Measurements from ENCODE around the gene TSGA10IP. TPM values are rescaled to one million over a fixed set of nuclear protein-coding genes. Genes with fewer than 3 reads are reported as not detected.

The TSGA10IP gene
- total and polyA plus RNA-seq, 4 donors = 0.07 to 0.34 (median 0.27) TPM

GRCh38 chr11:65981101-65981740 is 35.9 kb downstream of the TSGA10IP start:
- ATAC-seq (ENCODE audit: insufficient read depth, low FRiP score) (no peak), DNase-seq (no peak)
- no peak for TF ChIP-seq CTCF (IDR thresholded peaks at IDR 0.05; ENCODE audit: control extremely low read depth, extremely low read depth)
- Histone ChIP-seq H3K27ac (ENCODE audit: low read depth in 1 of 2, low read length in 1 of 2) (no peak overlapping the region), H3K9me3 (ENCODE audit: control insufficient read depth in 4 of 4, insufficient read depth in 3 of 4, low read length in 3 of 4) (no peaks in the 10 kb centered on the region), H3K4me3 (no peak overlapping the region), H3K9ac (ENCODE audit: insufficient read depth in 1 of 2, low read length in 2 of 2) (no peak overlapping the region), H3K4me1 (ENCODE audit: control insufficient read depth in 5 of 5, insufficient read depth in 5 of 5, low read length in 5 of 5) (no peaks in the 10 kb centered on the region), H3K36me3 (ENCODE audit: control insufficient read depth in 4 of 4, insufficient read depth in 4 of 4, low read length in 4 of 4) (peaks cover 4 to 33% (median 15%) of the 10 kb centered on the region in 4 donors), H3K27me3 (ENCODE audit: control insufficient read depth in 3 of 3, insufficient read depth in 3 of 3, low read length in 2 of 3) (no peaks in the 10 kb centered on the region)
- WGBS, 2 donors = 77 to 84% methylated on average over 12 of the region's 12 CpGs

- no peaks in the 10 kb centered on the region for H3K27me3 ChIP-seq (ENCODE audit: control insufficient read depth in 3 of 3, insufficient read depth in 3 of 3, low read length in 2 of 3)
- 77 to 81% methylated on average over 16 of the region's 16 CpGs for WGBS, 2 donors
- no peaks in the 10 kb centered on the region for H3K9me3 ChIP-seq (ENCODE audit: control insufficient read depth in 4 of 4, insufficient read depth in 3 of 4, low read length in 3 of 4)
- ATAC-seq (ENCODE audit: insufficient read depth, low FRiP score) (no peak), DNase-seq (no peak)
- peaks cover 4 to 23% (median 10%) of the 10 kb centered on the region in 4 donors for H3K36me3 ChIP-seq (ENCODE audit: control insufficient read depth in 4 of 4, insufficient read depth in 4 of 4, low read length in 4 of 4)
- H3K4me3 ChIP-seq = no peak overlapping the region
- no peak overlapping the region for H3K9ac ChIP-seq (ENCODE audit: insufficient read depth in 1 of 2, low read length in 2 of 2)
- H3K4me1 ChIP-seq (ENCODE audit: control insufficient read depth in 5 of 5, insufficient read depth in 5 of 5, low read length in 5 of 5) = no peaks in the 10 kb centered on the region
- no peak for TF ChIP-seq CTCF (IDR thresholded peaks at IDR 0.05; ENCODE audit: control extremely low read depth, extremely low read depth)
- H3K27ac ChIP-seq (ENCODE audit: low read depth in 1 of 2, low read length in 1 of 2) = no peak overlapping the region
These were observed 36.9 kb downstream of the TSGA10IP start for GRCh38 chr11:65981972-65982823.

- no peak overlapping the region for H3K27ac ChIP-seq (ENCODE audit: low read depth in 1 of 2, low read length in 1 of 2)
- H3K4me3 ChIP-seq = no peak overlapping the region
- DNase-seq (no peak), ATAC-seq (ENCODE audit: insufficient read depth, low FRiP score) (no peak)
- no peaks in the 10 kb centered on the region for H3K9me3 ChIP-seq (ENCODE audit: control insufficient read depth in 4 of 4, insufficient read depth in 3 of 4, low read length in 3 of 4)
- no peaks in the 10 kb centered on the region for H3K4me1 ChIP-seq (ENCODE audit: control insufficient read depth in 5 of 5, insufficient read depth in 5 of 5, low read length in 5 of 5)
- no peak overlapping the region for H3K9ac ChIP-seq (ENCODE audit: insufficient read depth in 1 of 2, low read length in 2 of 2)
- peaks cover 4 to 15% (median 7%) of the 10 kb centered on the region in 4 donors for H3K36me3 ChIP-seq (ENCODE audit: control insufficient read depth in 4 of 4, insufficient read depth in 4 of 4, low read length in 4 of 4)
- TF ChIP-seq CTCF (IDR thresholded peaks at IDR 0.05; ENCODE audit: control extremely low read depth, extremely low read depth) = no peak
- 74 to 84% methylated on average over 22 of the region's 22 CpGs for WGBS, 2 donors
- H3K27me3 ChIP-seq (ENCODE audit: control insufficient read depth in 3 of 3, insufficient read depth in 3 of 3, low read length in 2 of 3) = no peaks in the 10 kb centered on the region
These were observed 37.7 kb downstream of the TSGA10IP start for GRCh38 chr11:65982824-65983588.

Data from lung (tissue), 12 donors.